GM21786 (cell line): ENCODE data around the gene NOP9.
"Not testable (repeated sequence)": the region's sequence is repeated elsewhere in the genome, so short reads cannot be mapped to it uniquely, and the experiment has no call there.

Source experiments
- ATAC-seq: cut with Tn5 transposase; IDR thresholded peaks from one replicate; pipeline ENCODE4 v1.9.1; 2021; ENCODE audit not compliant: unreplicated experiment

Gene NOP9

GRCh38 chr14:24343795-24344660 lies 44.4 kb downstream of the NOP9 start:
- ATAC-seq, result no peak

- no peak for ATAC-seq
These were observed 47.5 kb downstream of the NOP9 start for GRCh38 chr14:24347134-24347533.

- ATAC-seq, result no peak
These were observed 48.5 kb downstream of the NOP9 start for GRCh38 chr14:24348186-24348585.

- no peak for ATAC-seq
These were observed 50.1 kb downstream of the NOP9 start for GRCh38 chr14:24349742-24350141.

GRCh38 chr14:24351517-24351916 lies 51.9 kb downstream of the NOP9 start:
- no peak for ATAC-seq

GRCh38 chr14:24353559-24354481 lies 54.2 kb downstream of the NOP9 start:
- no peak for ATAC-seq

GRCh38 chr14:24354482-24354825 lies 54.8 kb downstream of the NOP9 start:
- not testable (repeated sequence) for ATAC-seq

- no peak for ATAC-seq
These were observed 55.4 kb downstream of the NOP9 start for GRCh38 chr14:24355009-24355408.

GRCh38 chr14:24356208-24356607 lies 56.6 kb downstream of the NOP9 start:
- ATAC-seq, result no peak
